ENCODE data around the gene LRP1B.
"Not testable (repeated sequence)": the region's sequence is repeated elsewhere in the genome, so short reads cannot be mapped to it uniquely, and the experiment has no call there.

LRP1B gene

GRCh38 chr2:141828761-141829160 is 302.1 kb downstream of the LRP1B start:
- no peak for TF ChIP-seq CTCF (IDR thresholded peaks at IDR 0.05; ENCODE audit: low read depth, low read length)
- DNase-seq (ENCODE audit: extremely low read depth, low read depth): no peak

GRCh38 chr2:141824790-141825189 is 306.0 kb downstream of the LRP1B start:
- TF ChIP-seq CTCF (IDR thresholded peaks at IDR 0.05; ENCODE audit: low read depth, low read length): no peak
- DNase-seq (ENCODE audit: extremely low read depth, low read depth): no peak

- no peak for TF ChIP-seq CTCF (IDR thresholded peaks at IDR 0.05; ENCODE audit: low read depth, low read length)
- DNase-seq (ENCODE audit: extremely low read depth, low read depth): no peak
Measured at GRCh38 chr2:141820893-141821292, 309.9 kb downstream of the LRP1B start.

GRCh38 chr2:141815320-141815719 is 315.5 kb downstream of the LRP1B start:
- DNase-seq (ENCODE audit: extremely low read depth, low read depth): not testable (repeated sequence)

GRCh38 chr2:141814150-141814549 is 316.7 kb downstream of the LRP1B start:
- no peak for DNase-seq (ENCODE audit: extremely low read depth, low read depth)
- TF ChIP-seq CTCF (IDR thresholded peaks at IDR 0.05; ENCODE audit: low read depth, low read length): no peak

GRCh38 chr2:141810148-141810547 is 320.7 kb downstream of the LRP1B start:
- no peak for TF ChIP-seq CTCF (IDR thresholded peaks at IDR 0.05; ENCODE audit: low read depth, low read length)
- DNase-seq (ENCODE audit: extremely low read depth, low read depth): no peak

- TF ChIP-seq CTCF (IDR thresholded peaks at IDR 0.05; ENCODE audit: low read depth, low read length): no peak
- no peak for DNase-seq (ENCODE audit: extremely low read depth, low read depth)
Measured at GRCh38 chr2:141806090-141806489, 324.7 kb downstream of the LRP1B start.

GRCh38 chr2:141805302-141805701 is 325.5 kb downstream of the LRP1B start:
- no peak for TF ChIP-seq CTCF (IDR thresholded peaks at IDR 0.05; ENCODE audit: low read depth, low read length)
- no peak for DNase-seq (ENCODE audit: extremely low read depth, low read depth)

All from AG09319 (cell line).